Peyer's patch (tissue), 4 donors: ENCODE results near the gene RSU1. TPM values are rescaled to one million over a fixed set of nuclear protein-coding genes. Genes with fewer than 3 reads are reported as not detected.

Experiments
- DNase-seq, 3 donors: peaks; one replicate each; pipeline ENCODE4 v3.0.0-alpha.2; 2017 to 2019
- H3K27ac ChIP-seq, 4 donors: fragments of 200-600 bp; sonication (generic); one replicate each; pipeline ENCODE4 v1.5.1; 2016 to 2019
- H3K27me3 ChIP-seq, 2 donors: fragments of 200-600 bp; sonication (generic); one replicate each; pipeline ENCODE4 v1.5.1; 2019
- H3K36me3 ChIP-seq, 3 donors: fragments of 200-600 bp; sonication (generic); one replicate each; pipeline ENCODE4 v1.5.1; 2016 to 2019
- H3K4me1 ChIP-seq, 4 donors: fragments of 200-600 bp; sonication (generic); one replicate each; pipeline ENCODE4 v1.5.1; 2016 to 2019
- H3K4me3 ChIP-seq, 4 donors: fragments of 200-600 bp; sonication (generic); 1 replicate in 3 of 4; 2 replicates in 1 of 4; pipeline ENCODE4 v1.5.1; 2016 to 2019; ENCODE audit warnings: mild to moderate bottlenecking in 1 of 4
- H3K9me3 ChIP-seq, 4 donors: fragments of 200-600 bp; sonication (generic); one replicate each; pipeline ENCODE4 v1.5.1; 2016 to 2019; ENCODE audit warnings: mild to moderate bottlenecking in 1 of 4
- POLR2A ChIP-seq, 2 donors: fragments of 450-650 bp; IDR thresholded peaks; one replicate each; pipeline ENCODE4 v1.5.1; 2017; ENCODE audit warnings: antibody characterized with exemption in 2 of 2, mild to moderate bottlenecking in 2 of 2, moderate library complexity in 2 of 2
- total RNA-seq, 4 donors: library from RNA; depleted of rRNA; stranded (reverse); fragments of >200 nt; gene quantifications; one replicate each; pipeline ENCODE4 v1.1.0, GENCODE V29; 2016
- TF ChIP-seq, protein P1 (sequence below), 6 experiments: fragments of 450-650 bp in 4 of 6; fragments of 200-600 bp in 2 of 6; sonication (generic) in 1 of 6; IDR thresholded peaks; one replicate each; pipeline ENCODE4 v1.5.1; 2017 to 2019; ENCODE audit warnings: antibody characterized with exemption in 6 of 6, mild to moderate bottlenecking in 3 of 6, moderate library complexity in 1 of 6

The RSU1 gene
- total RNA-seq, 4 donors from 2014 or later = 14.5 to 31.4 (median 23.5) TPM

DNA sequence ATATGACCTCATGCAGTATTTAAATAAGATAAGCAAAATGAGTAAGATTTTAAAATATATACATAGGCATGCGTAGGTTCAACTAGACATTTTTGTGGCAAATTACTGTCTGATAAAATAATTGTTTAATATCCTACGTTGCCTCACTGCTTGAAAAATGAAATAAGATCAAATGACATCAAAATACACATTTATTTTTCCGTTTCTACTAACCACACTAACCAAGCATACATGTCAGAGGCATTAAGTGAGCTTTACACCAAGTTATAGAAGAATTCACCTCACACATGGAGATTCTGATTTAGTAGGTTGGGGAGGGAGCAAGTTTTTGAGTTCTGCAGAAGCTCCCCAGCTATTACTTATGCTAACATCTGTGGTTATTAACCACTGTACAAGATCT lies 66.8 kb downstream of the RSU1 start:
- no peak for DNase-seq
- H3K36me3 ChIP-seq = peaks cover 0 to 27% (median 0%) of the 10 kb centered on the region in 3 donors
- TF ChIP-seq, protein P1, sequence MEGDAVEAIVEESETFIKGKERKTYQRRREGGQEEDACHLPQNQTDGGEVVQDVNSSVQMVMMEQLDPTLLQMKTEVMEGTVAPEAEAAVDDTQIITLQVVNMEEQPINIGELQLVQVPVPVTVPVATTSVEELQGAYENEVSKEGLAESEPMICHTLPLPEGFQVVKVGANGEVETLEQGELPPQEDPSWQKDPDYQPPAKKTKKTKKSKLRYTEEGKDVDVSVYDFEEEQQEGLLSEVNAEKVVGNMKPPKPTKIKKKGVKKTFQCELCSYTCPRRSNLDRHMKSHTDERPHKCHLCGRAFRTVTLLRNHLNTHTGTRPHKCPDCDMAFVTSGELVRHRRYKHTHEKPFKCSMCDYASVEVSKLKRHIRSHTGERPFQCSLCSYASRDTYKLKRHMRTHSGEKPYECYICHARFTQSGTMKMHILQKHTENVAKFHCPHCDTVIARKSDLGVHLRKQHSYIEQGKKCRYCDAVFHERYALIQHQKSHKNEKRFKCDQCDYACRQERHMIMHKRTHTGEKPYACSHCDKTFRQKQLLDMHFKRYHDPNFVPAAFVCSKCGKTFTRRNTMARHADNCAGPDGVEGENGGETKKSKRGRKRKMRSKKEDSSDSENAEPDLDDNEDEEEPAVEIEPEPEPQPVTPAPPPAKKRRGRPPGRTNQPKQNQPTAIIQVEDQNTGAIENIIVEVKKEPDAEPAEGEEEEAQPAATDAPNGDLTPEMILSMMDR (IDR thresholded peaks at IDR 0.05) = no peak
- TF ChIP-seq POLR2A (IDR thresholded peaks at IDR 0.05) = no peak
- no peaks in the 10 kb centered on the region for H3K4me1 ChIP-seq
- H3K9me3 ChIP-seq = no peaks in the 10 kb centered on the region
- H3K27me3 ChIP-seq = no peaks in the 10 kb centered on the region
- no peak overlapping the region for H3K4me3 ChIP-seq
- no peak overlapping the region for H3K27ac ChIP-seq

DNA sequence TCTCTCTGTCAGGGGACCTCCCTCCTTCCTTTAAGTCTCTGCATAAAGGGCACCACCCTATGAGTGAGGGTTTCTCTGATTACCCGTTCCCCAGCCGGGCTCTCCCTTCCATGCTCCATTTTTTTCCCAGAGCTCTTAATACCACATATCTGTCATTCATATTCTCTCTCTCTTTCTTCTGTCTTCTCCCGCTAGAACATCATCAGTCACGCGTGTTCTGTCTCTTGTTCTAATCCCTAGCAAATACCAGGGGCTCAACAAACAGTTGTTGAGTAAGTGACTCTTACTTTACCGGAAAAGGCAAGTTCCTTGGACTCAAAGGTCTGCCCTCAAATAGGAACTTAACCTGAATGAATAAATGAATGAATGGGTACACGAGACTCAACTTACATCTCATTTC lies 68.5 kb downstream of the RSU1 start:
- peaks cover 0 to 27% (median 0%) of the 10 kb centered on the region in 3 donors for H3K36me3 ChIP-seq
- TF ChIP-seq, protein P1 (IDR thresholded peaks at IDR 0.05) = no peak
- TF ChIP-seq POLR2A (IDR thresholded peaks at IDR 0.05) = no peak
- no peaks in the 10 kb centered on the region for H3K27me3 ChIP-seq
- H3K4me1 ChIP-seq = no peaks in the 10 kb centered on the region
- H3K27ac ChIP-seq = no peak overlapping the region
- no peak for DNase-seq
- H3K4me3 ChIP-seq = no peak overlapping the region
- H3K9me3 ChIP-seq = no peaks in the 10 kb centered on the region

DNA sequence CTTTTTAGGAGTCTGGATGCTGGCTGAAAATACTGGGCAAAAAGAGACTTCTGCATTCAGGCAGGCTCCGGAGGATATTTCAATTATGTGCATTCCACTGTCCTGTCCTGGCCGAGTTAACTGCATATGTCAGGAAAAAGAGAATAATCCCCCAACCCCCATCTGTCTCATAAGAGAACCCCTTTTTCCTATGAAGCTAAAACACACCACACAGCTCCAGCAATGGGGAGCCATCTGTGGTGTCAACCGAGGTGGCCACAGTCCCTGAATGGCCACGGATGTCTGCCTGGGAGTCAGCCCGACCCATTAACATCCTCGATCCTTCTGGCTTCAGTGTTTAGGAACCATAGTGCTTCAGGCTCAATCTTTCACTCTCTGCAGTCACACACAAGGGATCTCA lies 70.4 kb downstream of the RSU1 start:
- Histone ChIP-seq H3K4me1 (no peaks in the 10 kb centered on the region), H3K36me3 (peaks cover 0 to 20% (median 0%) of the 10 kb centered on the region in 3 donors), H3K27me3 (no peaks in the 10 kb centered on the region), H3K27ac (no peak overlapping the region), H3K4me3 (no peak overlapping the region), H3K9me3 (no peaks in the 10 kb centered on the region)
- TF ChIP-seq POLR2A (IDR thresholded peaks at IDR 0.05) = no peak
- TF ChIP-seq, protein P1 (IDR thresholded peaks at IDR 0.05) = no peak
- no peak for DNase-seq

DNA sequence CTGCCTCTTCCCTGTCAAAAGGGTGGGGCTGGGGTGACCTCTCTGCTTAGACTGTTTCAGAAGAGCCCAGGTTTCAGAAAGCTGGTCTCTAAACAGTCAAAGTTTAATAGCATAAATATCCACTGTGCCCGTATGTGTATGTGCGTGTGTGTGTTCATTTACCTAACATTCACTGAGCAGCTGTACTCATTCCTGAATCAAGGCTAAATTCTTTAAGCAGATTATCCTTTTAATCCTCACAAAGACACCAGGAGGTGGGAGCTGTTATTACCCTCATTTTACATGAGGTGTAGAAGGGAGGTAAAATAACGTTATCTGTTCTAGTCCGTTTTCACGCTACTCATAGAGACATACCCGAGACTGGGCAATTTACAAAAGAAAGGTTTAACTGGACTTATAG lies 72.2 kb downstream of the RSU1 start:
- Histone ChIP-seq H3K27ac (no peak overlapping the region), H3K36me3 (peaks cover 0 to 8% (median 0%) of the 10 kb centered on the region in 3 donors), H3K27me3 (no peaks in the 10 kb centered on the region), H3K4me3 (no peak overlapping the region), H3K4me1 (no peaks in the 10 kb centered on the region), H3K9me3 (no peaks in the 10 kb centered on the region)
- no peak for DNase-seq
- TF ChIP-seq POLR2A (IDR thresholded peaks at IDR 0.05) = no peak
- TF ChIP-seq, protein P1 (IDR thresholded peaks at IDR 0.05) = no peak

DNA sequence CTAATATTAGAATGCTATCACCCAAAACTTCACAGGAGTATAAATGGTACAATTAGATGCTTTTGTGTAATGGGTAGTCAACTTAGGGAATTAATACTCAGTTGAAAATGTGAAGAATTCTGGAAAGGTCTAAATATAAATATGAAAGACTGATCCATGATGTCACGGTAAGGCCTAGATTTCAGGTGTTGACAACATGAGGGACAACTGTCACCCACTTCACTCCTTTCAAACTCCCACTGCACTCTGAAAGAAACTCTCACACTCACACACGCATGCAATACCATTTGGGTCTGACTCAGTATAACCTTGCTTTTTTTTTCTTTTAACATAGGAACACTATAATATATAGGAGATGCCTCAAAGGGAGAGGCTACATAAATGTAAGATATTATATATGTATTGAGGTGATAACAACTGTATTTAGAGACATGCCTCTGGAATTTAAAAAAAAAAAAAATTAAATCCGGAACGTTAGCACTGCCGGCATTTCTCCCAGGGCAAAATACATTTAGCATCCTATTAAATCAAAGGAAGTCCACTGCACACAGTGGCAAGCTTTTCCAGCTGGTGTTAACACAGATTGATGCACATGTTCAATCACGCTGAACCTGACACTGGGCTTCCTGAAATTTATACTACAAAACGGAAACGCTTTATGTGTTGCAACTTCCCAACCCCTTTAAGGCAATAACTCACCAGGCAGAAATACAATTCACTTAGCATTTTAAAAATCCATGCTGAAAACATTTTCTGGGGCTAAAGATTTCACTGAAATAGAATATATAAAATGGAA lies 74.9 kb downstream of the RSU1 start:
- no peak for DNase-seq
- H3K36me3 ChIP-seq = no peaks in the 10 kb centered on the region
- no peaks in the 10 kb centered on the region for H3K9me3 ChIP-seq
- H3K4me1 ChIP-seq = no peaks in the 10 kb centered on the region
- no peak for TF ChIP-seq POLR2A (IDR thresholded peaks at IDR 0.05)
- H3K27ac ChIP-seq = no peak overlapping the region
- H3K4me3 ChIP-seq = no peak overlapping the region
- H3K27me3 ChIP-seq = no peaks in the 10 kb centered on the region

DNA sequence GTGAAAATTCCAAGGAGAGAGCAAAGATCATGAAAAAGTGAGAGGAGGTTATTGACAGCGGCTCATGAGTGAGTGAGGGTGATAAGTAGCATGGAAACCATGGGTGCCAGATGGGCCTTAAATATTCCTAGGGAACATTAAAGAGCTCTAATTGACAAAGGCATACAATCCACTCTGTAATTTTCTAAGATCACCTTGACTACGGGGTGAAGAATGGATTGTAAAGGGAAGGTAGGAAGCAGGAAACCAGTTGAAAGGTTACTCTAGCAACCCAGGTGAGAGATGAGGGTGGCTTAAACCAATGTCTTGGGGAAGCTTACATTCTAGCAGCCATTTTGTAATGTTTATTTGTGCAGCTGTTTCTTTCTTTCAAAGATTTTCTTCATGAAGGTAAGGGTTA lies 75.7 kb downstream of the RSU1 start:
- DNase-seq = no peak
- no peak overlapping the region for H3K27ac ChIP-seq
- no peaks in the 10 kb centered on the region for H3K9me3 ChIP-seq
- no peaks in the 10 kb centered on the region for H3K27me3 ChIP-seq
- no peaks in the 10 kb centered on the region for H3K36me3 ChIP-seq
- no peak overlapping the region for H3K4me3 ChIP-seq
- TF ChIP-seq POLR2A (IDR thresholded peaks at IDR 0.05) = no peak
- TF ChIP-seq, protein P1 (IDR thresholded peaks at IDR 0.05) = no peak
- H3K4me1 ChIP-seq = no peaks in the 10 kb centered on the region
